CD8-positive, alpha-beta memory T cell (primary cell): ENCODE results near the gene LST1. TPM values are rescaled to one million over a fixed set of nuclear protein-coding genes. Genes with fewer than 3 reads are reported as not detected.
"Not testable (repeated sequence)": the region's sequence is repeated elsewhere in the genome, so short reads cannot be mapped to it uniquely, and the experiment has no call there.

ENCODE experiments used
- CTCF ChIA-PET: fragments of 350-600 bp; sonication (Branson Sonifier 250); formaldehyde crosslinking; loops from one replicate; lab custom pipeline; 2021; ENCODE audit warnings: antibody characterized with exemption; lab: Charles Lee
- POLR2A ChIA-PET: fragments of 350-600 bp; sonication (Branson Sonifier 250); formaldehyde crosslinking; loops from one replicate; lab custom pipeline; 2021; ENCODE audit warnings: antibody characterized with exemption; lab: Charles Lee
- DNase-seq, 5 donors: peaks; one replicate each; pipeline versions ENCODE4 v3.0.0 to v3.0.0-alpha.2; 2020 to 2022; ENCODE audit warnings: mixed read lengths in 1 of 5
- H3K27ac ChIP-seq: one replicate; pipeline ENCODE4 v1.7.0; 2013; ENCODE audit warnings: low read depth, mild to moderate bottlenecking, low read length, moderate library complexity
- H3K27me3 ChIP-seq: 2 replicates; pipeline ENCODE4 v1.7.0; 2013; ENCODE audit warnings: low read length, mild to moderate bottlenecking; ENCODE audit not compliant: insufficient read depth, poor library complexity, severe bottlenecking
- H3K36me3 ChIP-seq: 2 replicates; pipeline ENCODE4 v1.7.0; 2013; ENCODE audit warnings: mild to moderate bottlenecking, low read length, moderate library complexity; ENCODE audit not compliant: insufficient read depth
- H3K4me1 ChIP-seq: 2 replicates; pipeline ENCODE4 v1.7.0; 2013; ENCODE audit warnings: mild to moderate bottlenecking, low read length, moderate library complexity; ENCODE audit not compliant: insufficient read depth
- H3K4me3 ChIP-seq: 2 replicates; pipeline ENCODE4 v1.7.0; 2013; ENCODE audit warnings: mild to moderate bottlenecking, low read length
- H3K9me3 ChIP-seq: 2 replicates; pipeline ENCODE4 v1.7.0; 2013; ENCODE audit warnings: mild to moderate bottlenecking, low read length
- H3K27ac Mint-ChIP-seq, 8 donors: one replicate each; pipeline ENCODE4 v1.8.0; 2020 to 2021; ENCODE audit warnings: mixed read lengths in 8 of 8, mild to moderate bottlenecking in 6 of 8, inconsistent platforms in 3 of 8, moderate library complexity in 3 of 8
- H3K27me3 Mint-ChIP-seq, 2 donors: one replicate each; pipeline ENCODE4 v1.8.0; 2020 to 2021; ENCODE audit warnings: mixed read lengths in 2 of 2, mild to moderate bottlenecking in 1 of 2, moderate library complexity in 1 of 2
- H3K36me3 Mint-ChIP-seq, 3 donors: one replicate each; pipeline ENCODE4 v1.8.0; 2020 to 2021; ENCODE audit warnings: mixed read lengths in 3 of 3, inconsistent platforms in 1 of 3, mild to moderate bottlenecking in 1 of 3
- H3K4me1 Mint-ChIP-seq, 3 donors: one replicate each; pipeline ENCODE4 v1.8.0; 2020 to 2021; ENCODE audit warnings: mixed read lengths in 3 of 3, inconsistent platforms in 1 of 3, mild to moderate bottlenecking in 1 of 3
- H3K4me3 Mint-ChIP-seq, 7 donors: one replicate each; pipeline ENCODE4 v1.8.0; 2020 to 2021; ENCODE audit warnings: mixed read lengths in 7 of 7, mild to moderate bottlenecking in 6 of 7, moderate library complexity in 4 of 7, inconsistent platforms in 2 of 7
- H3K9me3 Mint-ChIP-seq, 5 donors: one replicate each; pipeline ENCODE4 v1.8.0; 2020 to 2022; ENCODE audit warnings: mixed read lengths in 5 of 5, mild to moderate bottlenecking in 3 of 5, moderate library complexity in 2 of 5, inconsistent platforms in 1 of 5
- polyA plus RNA-seq: library from polyadenylated mRNA; unstranded; fragments of 300-500 nt; fragmentation: Illumina TruSeq; gene quantifications from one replicate; pipeline ENCODE4 v1.2.3, GENCODE V29; 2021
- total RNA-seq, 2 experiments: library from RNA; stranded (reverse); gene quantifications; one replicate each; pipeline ENCODE4 v1.2.3, GENCODE V29; 2021

LST1 gene
- total and polyA plus RNA-seq, 3 experiments from 2014 or later: 22.0 to 49.6 (median 22.4) TPM

DNA sequence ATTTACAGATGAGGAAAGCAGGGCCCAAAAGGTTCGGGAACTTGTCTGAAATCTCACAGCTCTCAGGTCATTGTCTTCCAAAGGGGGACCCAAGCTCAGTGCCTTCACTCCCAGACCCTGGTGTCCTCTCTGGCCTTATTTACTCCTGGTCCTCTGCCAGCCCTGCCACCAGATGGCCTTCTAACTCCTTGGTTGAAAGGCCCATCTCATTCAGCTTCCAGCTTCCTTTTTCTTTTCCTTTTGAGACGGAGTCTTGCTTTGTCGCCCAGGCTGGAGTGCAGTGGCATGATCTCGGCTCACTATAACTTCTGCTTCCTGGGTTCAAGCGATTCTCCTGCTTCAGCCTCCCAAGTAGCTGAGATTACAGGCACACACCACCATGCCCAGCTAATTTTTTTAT, 34.7 kb upstream of the LST1 start:
- H3K27me3 ChIP-seq, H3K9me3 ChIP-seq, H3K27me3 Mint-ChIP-seq, H3K9me3 Mint-ChIP-seq, H3K36me3 ChIP-seq, H3K4me3 ChIP-seq, H3K27ac ChIP-seq, H3K36me3 Mint-ChIP-seq: not testable (repeated sequence)
- Mint-ChIP-seq H3K4me1 (peaks cover 22 to 44% (median 43%) of the 10 kb centered on the region in 3 donors), H3K27ac (peak overlapping the region; percentile 39 to 91 (median 71)), H3K4me3 (peak overlapping the region in 2 of 7 donors; percentile 40 to 46)
- peak; percentile 50 to 77 (median 56) for DNase-seq
- CTCF ChIA-PET: interaction anchor here (0.8 to 32.2 kb wide), 18 partner anchors 9 to 172 kb away, joined by 3 to 576 read pairs (median 5); partner anchors contain the start of genes C6orf47, DDX39B, LST1 and LTB
- POLR2A ChIA-PET: interaction anchor here (0.5 to 2.5 kb wide), 10 partner anchors 8 to 89 kb away, joined by 3 to 26 read pairs (median 4); partner anchors contain the start of genes DDX39B and LTB
- peaks cover 22% of the 10 kb centered on the region for H3K4me1 ChIP-seq

DNA sequence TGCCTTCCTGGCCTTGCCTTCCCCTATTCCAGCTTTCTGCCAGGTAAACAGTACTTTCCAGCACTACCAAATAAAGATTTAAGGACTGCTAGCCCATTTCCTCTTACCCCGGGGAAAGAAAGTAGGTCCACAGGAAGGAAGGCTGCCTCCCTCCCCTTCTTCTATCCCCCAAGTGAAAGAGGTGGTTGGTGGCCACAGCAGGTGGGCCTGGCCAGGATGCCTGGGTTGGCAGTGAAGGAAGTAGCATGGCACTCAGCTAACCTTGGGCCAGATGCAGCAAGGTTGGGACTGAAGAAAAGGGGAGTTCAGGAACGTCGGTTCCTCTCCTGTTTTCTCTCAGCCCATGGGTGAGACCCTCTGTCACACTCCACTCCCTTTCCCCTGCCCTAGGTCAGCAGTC, 29.8 kb upstream of the LST1 start:
- Mint-ChIP-seq H3K27me3 (no peaks in the 10 kb centered on the region), H3K4me3 (peak overlapping the region in 6 of 7 donors; percentile 33 to 84 (median 60)), H3K27ac (peak overlapping the region in 6 of 8 donors; percentile 46 to 94 (median 73)), H3K4me1 (peaks cover 46 to 62% (median 55%) of the 10 kb centered on the region in 3 donors), H3K9me3 (no peaks in the 10 kb centered on the region), H3K36me3 (peaks cover 3 to 16% (median 4%) of the 10 kb centered on the region in 3 donors)
- H3K4me3 ChIP-seq: no peak overlapping the region
- H3K27me3 ChIP-seq: no peaks in the 10 kb centered on the region
- no peak for DNase-seq
- H3K36me3 ChIP-seq: peaks cover 7% of the 10 kb centered on the region
- CTCF ChIA-PET: interaction anchor here (6.6 to 32.2 kb wide), 2 partner anchors 26 to 40 kb away, joined by 96 to 576 read pairs; partner anchors contain the start of genes LST1, LTB, NCR3 and TNF
- POLR2A ChIA-PET: interaction anchor here (0.9 to 1.2 kb wide), 2 partner anchors 24 to 36 kb away, joined by 3 read pairs; partner anchors contain the start of gene NCR3
- H3K27ac ChIP-seq: no peak overlapping the region
- H3K9me3 ChIP-seq: no peaks in the 10 kb centered on the region
- peaks cover 51% of the 10 kb centered on the region for H3K4me1 ChIP-seq

- H3K27ac Mint-ChIP-seq: peak overlapping the region in 5 of 8 donors; percentile 35 to 97 (median 64)
- DNase-seq: no peak
Measured at GRCh38 chr6:31557443-31558317, 28.4 kb upstream of the LST1 start.

DNA sequence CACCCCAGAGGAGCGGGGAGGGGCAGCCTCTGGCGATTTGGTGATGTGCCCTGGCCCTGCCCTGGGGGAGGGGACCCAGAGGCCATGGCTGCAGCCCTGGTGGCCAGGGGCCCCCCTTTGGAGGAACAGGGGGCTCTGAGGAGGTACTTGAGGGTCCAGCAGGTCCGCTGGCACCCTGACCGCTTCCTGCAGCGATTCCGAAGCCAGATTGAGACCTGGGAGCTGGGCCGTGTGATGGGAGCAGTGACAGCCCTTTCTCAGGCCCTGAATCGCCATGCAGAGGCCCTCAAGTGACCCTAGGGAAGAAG, 27.8 kb upstream of the LST1 start:
- H3K4me3 Mint-ChIP-seq: peak overlapping the region in 6 of 7 donors; percentile 76 to 90 (median 80)
- ChIA-PET POLR2A (interaction anchor here (0.6 to 2.7 kb wide), 9 partner anchors 8 to 126 kb away, joined by 3 to 42 read pairs (median 9); partner anchors contain the start of genes BAG6, DDX39B, LTB and NCR3), CTCF (interaction anchor here (1.4 to 32.2 kb wide), 6 partner anchors 8 to 38 kb away, joined by 3 to 576 read pairs (median 14); partner anchors contain the start of genes DDX39B, LST1, LTB and NCR3)
- H3K9me3 ChIP-seq: no peaks in the 10 kb centered on the region
- peaks cover 7% of the 10 kb centered on the region for H3K36me3 ChIP-seq
- H3K9me3 Mint-ChIP-seq: no peaks in the 10 kb centered on the region
- H3K27ac ChIP-seq: peak overlapping the region; percentile 18
- H3K27me3 Mint-ChIP-seq: no peaks in the 10 kb centered on the region
- H3K4me1 ChIP-seq: peaks cover 70% of the 10 kb centered on the region
- H3K4me3 ChIP-seq: peak overlapping the region; percentile 54
- no peak for DNase-seq
- peak overlapping the region; percentile 89 to 97 (median 94) for H3K27ac Mint-ChIP-seq
- H3K36me3 Mint-ChIP-seq: peaks cover 3 to 24% (median 14%) of the 10 kb centered on the region in 3 donors
- H3K27me3 ChIP-seq: no peaks in the 10 kb centered on the region
- H3K4me1 Mint-ChIP-seq: peaks cover 54 to 72% (median 66%) of the 10 kb centered on the region in 3 donors

More at GRCh38 chr6:31557443-31558317, 28.4 kb upstream of the LST1 start:
- Mint-ChIP-seq H3K36me3 (peaks cover 3 to 21% (median 11%) of the 10 kb centered on the region in 3 donors), H3K27me3 (no peaks in the 10 kb centered on the region), H3K9me3 (no peaks in the 10 kb centered on the region), H3K4me3 (peak overlapping the region in 5 of 7 donors; percentile 8 to 85 (median 38)), H3K4me1 (peaks cover 51 to 68% (median 61%) of the 10 kb centered on the region in 3 donors)
- POLR2A ChIA-PET: interaction anchor here (0.5 to 2.7 kb wide), 5 partner anchors 35 to 573 kb away, joined by 3 to 12 read pairs (median 3); partner anchors contain the start of gene NCR3
- Histone ChIP-seq H3K27ac (peak overlapping the region; percentile 18), H3K9me3 (no peaks in the 10 kb centered on the region), H3K4me1 (peaks cover 64% of the 10 kb centered on the region), H3K4me3 (no peak overlapping the region), H3K27me3 (no peaks in the 10 kb centered on the region), H3K36me3 (peaks cover 7% of the 10 kb centered on the region)
- CTCF ChIA-PET: interaction anchor here (0.7 to 32.2 kb wide), 4 partner anchors 11 to 39 kb away, joined by 3 to 576 read pairs (median 50); partner anchors contain the start of genes LST1, LTB, NCR3 and NFKBIL1

DNA sequence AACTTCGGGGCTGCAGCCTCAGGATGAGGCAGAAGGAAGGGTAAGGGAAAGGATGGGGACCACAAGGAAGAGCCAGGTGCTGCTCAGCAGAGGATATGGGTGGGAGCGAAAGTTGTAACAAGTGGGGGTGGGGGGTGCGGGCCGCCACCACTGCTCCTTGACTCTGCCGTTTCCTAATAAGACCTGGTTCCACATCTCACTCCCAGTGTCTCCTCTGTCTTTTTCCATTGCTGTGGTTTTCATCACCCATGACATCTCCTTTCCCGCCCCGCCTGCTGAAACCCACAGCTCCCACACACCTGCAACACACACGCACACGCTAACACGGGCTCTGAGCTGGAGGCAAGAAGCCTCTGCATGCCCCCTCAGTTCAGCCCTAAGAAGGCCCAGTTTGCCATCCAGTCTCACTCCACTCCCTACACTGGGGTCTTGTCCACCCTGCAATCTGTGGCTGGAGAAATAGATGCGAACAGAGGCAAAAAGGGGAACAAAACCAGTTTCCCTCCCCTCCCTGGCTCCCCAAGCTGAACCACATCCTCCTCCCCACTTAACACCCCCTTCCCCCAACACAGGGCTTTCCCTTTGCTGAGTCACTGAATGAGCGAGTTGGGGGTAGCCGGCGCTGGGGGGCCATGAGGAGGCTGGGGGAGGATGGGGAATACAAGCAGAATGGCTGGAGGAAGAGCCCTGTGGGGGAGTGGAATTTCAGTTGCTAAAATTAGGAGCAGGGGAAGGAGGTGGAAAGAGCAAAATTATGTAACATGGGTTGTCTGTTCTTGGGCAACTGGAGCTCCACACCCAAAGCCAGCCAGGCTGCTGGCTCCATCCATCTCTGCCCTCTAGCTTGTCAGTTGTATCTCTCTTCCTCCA, 27.2 kb upstream of the LST1 start:
- CTCF ChIA-PET: interaction anchor here (0.6 to 32.2 kb wide), 8 partner anchors 9 to 159 kb away, joined by 3 to 576 read pairs (median 4); partner anchors contain the start of genes ATP6V1G2, DDX39B, LST1 and LTB
- peak; percentile 59 to 86 (median 63) for DNase-seq
- H3K27ac Mint-ChIP-seq: peak overlapping the region; percentile 89 to 97 (median 94)
- peak overlapping the region; percentile 18 for H3K27ac ChIP-seq
- H3K9me3 ChIP-seq: no peaks in the 10 kb centered on the region
- no peaks in the 10 kb centered on the region for H3K27me3 Mint-ChIP-seq
- H3K9me3 Mint-ChIP-seq: no peaks in the 10 kb centered on the region
- peaks cover 3 to 28% (median 14%) of the 10 kb centered on the region in 3 donors for H3K36me3 Mint-ChIP-seq
- H3K4me3 Mint-ChIP-seq: peak overlapping the region; percentile 76 to 91 (median 85)
- H3K4me3 ChIP-seq: peak overlapping the region; percentile 54
- POLR2A ChIA-PET: interaction anchor here (0.6 to 2.7 kb wide), 13 partner anchors 8 to 256 kb away, joined by 3 to 42 read pairs (median 4); partner anchors contain the start of genes BAG6, DDX39B, HSPA1A and HSPA1L
- peaks cover 70% of the 10 kb centered on the region for H3K4me1 ChIP-seq
- peaks cover 56 to 77% (median 71%) of the 10 kb centered on the region in 3 donors for H3K4me1 Mint-ChIP-seq
- peaks cover 7% of the 10 kb centered on the region for H3K36me3 ChIP-seq
- H3K27me3 ChIP-seq: no peaks in the 10 kb centered on the region

GRCh38 chr6:31559606-31559957, 26.5 kb upstream of the LST1 start:
- Mint-ChIP-seq H3K9me3 (no peaks in the 10 kb centered on the region), H3K36me3 (peaks cover 3 to 30% (median 14%) of the 10 kb centered on the region in 3 donors), H3K4me1 (peaks cover 57 to 77% (median 72%) of the 10 kb centered on the region in 3 donors), H3K27me3 (no peaks in the 10 kb centered on the region), H3K27ac (peak overlapping the region; percentile 89 to 97 (median 94)), H3K4me3 (peak overlapping the region; percentile 76 to 91 (median 85))
- Histone ChIP-seq H3K27me3 (no peaks in the 10 kb centered on the region), H3K9me3 (no peaks in the 10 kb centered on the region), H3K36me3 (peaks cover 7% of the 10 kb centered on the region), H3K4me1 (peaks cover 70% of the 10 kb centered on the region), H3K4me3 (peak overlapping the region; percentile 54), H3K27ac (peak overlapping the region; percentile 18)
- ChIA-PET CTCF (interaction anchor here (0.6 to 32.2 kb wide), 9 partner anchors 9 to 159 kb away, joined by 3 to 576 read pairs (median 4); partner anchors contain the start of genes ATP6V1G2, DDX39B, LST1 and LTB), POLR2A (interaction anchor here (1.0 to 2.7 kb wide), 11 partner anchors 8 to 255 kb away, joined by 3 to 42 read pairs (median 6); partner anchors contain the start of genes DDX39B, HSPA1A, HSPA1L and LTB)
- DNase-seq: no peak
